Measurements from ENCODE around the gene MPLKIP. TPM values are rescaled to one million over a fixed set of nuclear protein-coding genes. Genes with fewer than 3 reads are reported as not detected.

MPLKIP gene
- total RNA-seq, 2 experiments from 2014 or later, result 43.8 to 50.0 TPM

DNA sequence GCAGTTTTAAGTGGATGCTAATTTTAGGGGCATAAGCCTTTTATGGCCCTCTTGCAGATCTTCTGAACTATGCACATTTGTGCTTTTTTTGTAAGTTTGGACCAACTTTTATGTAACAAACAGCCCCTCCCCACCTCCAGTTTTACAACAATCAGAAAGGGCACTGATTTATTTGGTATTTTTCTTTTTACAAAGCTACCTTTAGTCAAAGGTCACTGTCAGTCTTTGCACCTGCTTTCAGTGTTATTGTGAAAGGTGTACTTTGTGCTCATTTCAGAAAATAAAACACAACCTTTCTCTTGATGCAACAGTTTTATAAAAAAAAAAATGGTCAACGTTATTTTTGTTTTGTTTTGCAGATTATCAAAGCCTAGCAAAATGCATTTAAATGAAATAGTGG is 39.2 kb downstream of the MPLKIP start:
- Mint-ChIP-seq H3K4me1 (ENCODE audit: low read depth) (peaks cover 9% of the 10 kb centered on the region), H3K27ac (no peak overlapping the region), H3K36me3 (ENCODE audit: low read depth) (peaks cover 18% of the 10 kb centered on the region), H3K4me3 (no peak overlapping the region), H3K9me3 (no peaks in the 10 kb centered on the region), H3K27me3 (no peaks in the 10 kb centered on the region)
- intact Hi-C loops (cut with micrococcal nuclease), result no loop called here
- DNase-seq (no peak), ATAC-seq (no peak)
- ChIA-PET CTCF (no interaction called here), POLR2A (interaction anchor here (0.6 kb wide), 1 partner anchor 263 kb away, joined by 3 read pairs; no protein-coding TSS in a partner anchor)
- TF ChIP-seq, protein P1, sequence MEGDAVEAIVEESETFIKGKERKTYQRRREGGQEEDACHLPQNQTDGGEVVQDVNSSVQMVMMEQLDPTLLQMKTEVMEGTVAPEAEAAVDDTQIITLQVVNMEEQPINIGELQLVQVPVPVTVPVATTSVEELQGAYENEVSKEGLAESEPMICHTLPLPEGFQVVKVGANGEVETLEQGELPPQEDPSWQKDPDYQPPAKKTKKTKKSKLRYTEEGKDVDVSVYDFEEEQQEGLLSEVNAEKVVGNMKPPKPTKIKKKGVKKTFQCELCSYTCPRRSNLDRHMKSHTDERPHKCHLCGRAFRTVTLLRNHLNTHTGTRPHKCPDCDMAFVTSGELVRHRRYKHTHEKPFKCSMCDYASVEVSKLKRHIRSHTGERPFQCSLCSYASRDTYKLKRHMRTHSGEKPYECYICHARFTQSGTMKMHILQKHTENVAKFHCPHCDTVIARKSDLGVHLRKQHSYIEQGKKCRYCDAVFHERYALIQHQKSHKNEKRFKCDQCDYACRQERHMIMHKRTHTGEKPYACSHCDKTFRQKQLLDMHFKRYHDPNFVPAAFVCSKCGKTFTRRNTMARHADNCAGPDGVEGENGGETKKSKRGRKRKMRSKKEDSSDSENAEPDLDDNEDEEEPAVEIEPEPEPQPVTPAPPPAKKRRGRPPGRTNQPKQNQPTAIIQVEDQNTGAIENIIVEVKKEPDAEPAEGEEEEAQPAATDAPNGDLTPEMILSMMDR (IDR thresholded peaks at IDR 0.05), result no peak

DNA sequence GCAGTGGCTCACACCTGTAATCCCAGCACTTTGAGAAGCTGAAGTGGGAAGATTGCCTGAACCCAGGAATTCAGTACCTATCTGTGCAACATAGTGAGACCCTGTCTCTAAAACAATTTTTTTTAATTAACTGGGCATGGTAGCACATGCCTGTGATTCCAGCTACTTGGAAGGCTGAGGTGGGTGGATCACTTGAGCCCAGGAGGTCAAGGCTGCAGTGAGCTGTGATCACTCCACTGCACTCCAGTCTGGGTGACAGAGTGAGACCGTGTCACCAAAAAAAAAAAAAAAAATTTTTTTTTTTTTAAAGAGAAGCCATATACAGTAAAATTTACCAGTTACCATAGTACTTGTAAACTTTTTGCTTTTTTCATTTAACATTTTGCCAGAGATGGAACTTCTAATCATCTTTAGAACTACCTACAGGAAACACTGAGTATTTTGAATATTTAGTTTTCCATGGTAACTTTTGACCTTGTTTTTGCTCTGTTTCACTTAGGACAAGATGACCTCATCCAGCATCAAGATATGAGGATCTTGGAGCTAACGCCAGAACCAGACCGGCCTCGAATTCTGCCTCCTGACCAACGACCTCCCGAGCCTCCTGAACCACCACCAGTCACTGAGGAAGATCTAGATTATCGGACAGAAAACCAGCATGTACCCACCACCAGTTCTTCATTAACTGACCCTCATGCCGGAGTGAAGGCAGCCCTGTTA is 40.6 kb downstream of the MPLKIP start:
- Mint-ChIP-seq H3K27me3 (no peaks in the 10 kb centered on the region), H3K4me1 (ENCODE audit: low read depth) (peaks cover 13% of the 10 kb centered on the region), H3K9me3 (no peaks in the 10 kb centered on the region), H3K36me3 (ENCODE audit: low read depth) (peaks cover 18% of the 10 kb centered on the region), H3K27ac (peak overlapping the region; percentile 13), H3K4me3 (no peak overlapping the region)
- TF ChIP-seq, protein P1 (IDR thresholded peaks at IDR 0.05), result no peak
- intact Hi-C loops (cut with micrococcal nuclease), result no loop called here
- POLR2A ChIA-PET, result no interaction called here
- DNase-seq, result no peak
- ATAC-seq, result no peak
- CTCF ChIA-PET, result interaction anchor here (1.1 to 1.5 kb wide), 2 partner anchors 41 to 188 kb away, joined by 3 read pairs; partner anchors contain the start of genes MPLKIP and SUGCT

DNA sequence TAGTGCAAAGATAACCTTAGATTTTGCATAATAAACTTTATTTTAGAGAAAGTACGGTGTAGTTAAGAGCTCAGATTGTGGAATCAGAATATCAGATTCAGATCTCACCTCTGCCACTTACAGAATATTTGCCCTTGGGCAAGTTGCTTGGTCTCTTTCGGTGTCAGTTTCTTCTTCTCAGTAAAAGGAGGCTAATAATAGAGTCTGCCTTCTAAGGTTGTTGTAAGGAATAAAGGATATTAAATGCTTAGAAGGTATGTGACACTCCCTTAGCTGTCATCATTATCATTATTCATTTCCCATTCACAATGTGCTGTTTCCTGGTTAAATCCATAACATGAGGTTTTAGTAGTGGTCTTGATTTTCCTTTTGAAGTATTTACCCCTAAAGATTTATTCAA is 42.2 kb downstream of the MPLKIP start:
- ChIA-PET POLR2A (no interaction called here), CTCF (no interaction called here)
- Mint-ChIP-seq H3K27me3 (no peaks in the 10 kb centered on the region), H3K4me3 (no peak overlapping the region), H3K27ac (no peak overlapping the region), H3K9me3 (no peaks in the 10 kb centered on the region), H3K36me3 (ENCODE audit: low read depth) (peaks cover 25% of the 10 kb centered on the region), H3K4me1 (ENCODE audit: low read depth) (peaks cover 13% of the 10 kb centered on the region)
- DNase-seq (no peak), ATAC-seq (no peak)
- intact Hi-C loops (cut with micrococcal nuclease), result no loop called here
- TF ChIP-seq, protein P1 (IDR thresholded peaks at IDR 0.05), result no peak

DNA sequence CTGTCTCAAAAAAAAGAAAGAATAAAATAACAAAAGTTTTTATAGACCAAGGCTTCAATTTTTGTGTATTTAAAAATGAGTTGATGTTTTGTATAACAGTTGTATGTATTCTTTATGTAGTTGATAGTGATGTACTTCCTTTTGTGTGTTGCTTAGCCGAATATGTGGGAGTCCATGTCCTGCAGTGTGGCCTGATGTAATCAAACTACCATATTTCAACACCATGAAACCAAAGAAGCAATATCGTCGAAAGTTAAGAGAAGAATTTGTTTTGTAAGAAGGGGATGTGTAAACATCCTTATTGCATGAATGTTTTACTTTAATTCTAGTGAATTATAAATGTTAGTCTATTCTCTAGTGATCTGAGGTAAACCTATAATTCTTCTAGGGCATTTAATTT is 56.6 kb downstream of the MPLKIP start:
- Mint-ChIP-seq H3K4me1 (ENCODE audit: low read depth) (no peaks in the 10 kb centered on the region), H3K4me3 (no peak overlapping the region), H3K9me3 (no peaks in the 10 kb centered on the region), H3K27ac (peak overlapping the region; percentile 43), H3K27me3 (no peaks in the 10 kb centered on the region), H3K36me3 (ENCODE audit: low read depth) (peaks cover 1% of the 10 kb centered on the region)
- DNase-seq (no peak), ATAC-seq (no peak)
- ChIA-PET CTCF (no interaction called here), POLR2A (no interaction called here)
- intact Hi-C loops (cut with micrococcal nuclease), result no loop called here
- TF ChIP-seq, protein P1 (IDR thresholded peaks at IDR 0.05), result no peak

Other genes starting within 250 kb of the MPLKIP start
- gene CDK13, start 184.4 kb downstream of the MPLKIP start, total RNA-seq, result 10 to 100 TPM; 31.6 to 32.2 TPM
- gene SUGCT, start 383 bp upstream of the MPLKIP start, total RNA-seq, result 1 to 10 TPM; 1.6 to 2.0 TPM